ENCODE results near the gene EXOC2.
A peak's percentile ranks its signal among the peaks of the same experiment; 100 is the strongest.

EXOC2 gene

DNA sequence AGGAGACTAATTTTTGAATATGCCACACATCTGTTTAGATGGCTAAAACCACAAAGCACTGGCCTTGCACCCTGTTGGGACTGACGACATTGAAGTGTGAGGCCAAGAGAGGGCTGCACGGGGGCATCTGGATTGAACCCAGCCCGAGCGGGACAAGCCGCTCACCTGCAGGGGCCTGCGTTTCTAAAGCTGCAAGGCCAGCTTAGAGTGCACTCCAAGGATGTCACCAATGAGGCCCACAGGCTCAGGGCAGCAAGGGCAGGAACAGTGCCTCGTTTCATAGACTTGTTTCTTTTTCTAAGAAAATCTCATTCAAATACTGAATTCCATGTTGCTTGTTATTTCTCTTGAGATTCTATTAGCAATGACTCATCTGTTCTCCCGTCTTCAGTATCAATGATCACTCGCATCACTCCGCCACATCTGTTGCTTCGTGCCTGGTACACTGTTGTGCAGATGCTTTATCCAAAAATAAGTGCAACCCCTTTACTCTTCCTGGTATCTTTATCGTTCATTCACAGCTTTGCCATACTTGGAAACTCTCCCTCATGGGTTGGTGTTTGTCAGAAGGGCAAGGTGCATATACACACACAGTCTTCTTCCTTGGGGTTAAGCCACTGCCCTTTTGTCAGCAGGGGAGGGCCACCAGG, 181.3 kb downstream of the EXOC2 start:
- DNase-seq (ENCODE audit: low read depth, low spot score) = no peak

DNA sequence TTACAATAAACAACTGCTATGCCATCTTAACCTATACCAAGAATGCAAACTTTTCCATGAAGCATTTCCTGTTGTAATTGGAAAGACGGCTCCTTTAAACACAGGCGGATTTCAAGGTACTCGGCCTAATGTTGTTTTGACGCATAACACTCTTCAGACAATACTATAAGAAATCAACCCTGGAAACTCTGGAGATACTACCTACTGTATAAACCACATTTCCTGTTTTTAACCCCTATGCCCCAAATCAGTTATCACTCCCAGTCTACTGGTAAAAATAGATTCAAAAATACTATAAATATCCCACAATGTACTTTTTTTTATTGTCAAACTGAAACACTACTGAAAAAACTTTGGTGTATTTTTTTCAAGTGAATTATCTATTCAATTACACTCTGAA, 183.3 kb downstream of the EXOC2 start:
- DNase-seq (ENCODE audit: low read depth, low spot score) = peak; percentile 52
- H3K4me3 ChIP-seq (ENCODE audit: low read length) = no peak overlapping the region

More for the DNA sequence above, 181.3 kb downstream of the EXOC2 start:
- no peak overlapping the region for H3K4me3 ChIP-seq (ENCODE audit: low read length)

DNA sequence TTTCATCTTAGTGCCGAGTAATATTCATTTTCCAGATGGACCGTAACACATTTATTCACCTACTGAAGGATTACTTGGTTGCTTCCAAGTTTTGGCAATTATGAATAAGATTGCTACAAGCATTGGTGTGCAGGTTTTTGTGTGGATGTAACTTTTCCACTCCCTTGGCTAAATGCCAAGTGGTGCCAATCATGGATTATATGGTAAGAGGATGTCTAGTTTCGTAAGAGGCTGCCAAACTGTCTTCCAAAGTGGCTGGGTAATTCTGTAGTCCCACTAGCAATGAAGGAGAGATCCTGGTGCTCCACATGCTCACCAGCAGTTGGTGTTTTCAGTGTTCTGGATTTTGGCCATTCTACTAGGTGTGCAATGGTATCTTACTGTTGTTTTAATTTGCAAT, 184.3 kb downstream of the EXOC2 start:
- no peak overlapping the region for H3K4me3 ChIP-seq (ENCODE audit: low read length)
- DNase-seq (ENCODE audit: low read depth, low spot score) = no peak

GRCh38 chr6:508006-508405, 184.9 kb downstream of the EXOC2 start:
- DNase-seq (ENCODE audit: low read depth, low spot score) = no peak
- no peak overlapping the region for H3K4me3 ChIP-seq (ENCODE audit: low read length)

DNA sequence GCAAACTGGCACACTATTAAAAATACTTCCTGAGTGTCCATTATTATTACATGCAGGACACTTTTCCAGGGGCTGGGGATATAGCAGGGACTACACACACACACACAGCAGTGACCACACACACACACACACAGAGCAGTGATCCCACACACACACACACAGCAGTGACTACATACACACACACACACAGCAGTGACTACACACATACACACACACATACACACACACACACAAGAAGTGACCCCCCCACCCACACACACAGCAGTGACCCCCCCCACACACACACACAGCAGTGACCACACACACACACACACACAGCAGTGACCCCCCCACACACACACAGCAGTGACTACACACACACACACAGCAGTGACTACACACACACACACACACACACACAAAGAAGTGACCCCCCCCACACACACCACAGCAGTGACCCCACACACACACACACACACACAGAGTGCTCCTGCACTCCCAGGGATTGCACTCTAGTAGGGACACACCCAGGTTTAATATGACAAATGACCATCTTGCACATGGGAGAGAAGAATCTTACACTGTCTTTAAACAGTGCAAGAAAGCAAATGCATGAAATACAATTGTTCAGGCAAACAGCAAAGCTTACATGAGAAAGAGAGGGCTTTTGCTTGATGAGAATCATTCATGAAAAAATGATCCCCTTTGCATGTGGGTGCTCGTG, 185.9 kb downstream of the EXOC2 start:
- DNase-seq (ENCODE audit: low read depth, low spot score) = no peak
- H3K4me3 ChIP-seq (ENCODE audit: low read length) = no peak overlapping the region

DNA sequence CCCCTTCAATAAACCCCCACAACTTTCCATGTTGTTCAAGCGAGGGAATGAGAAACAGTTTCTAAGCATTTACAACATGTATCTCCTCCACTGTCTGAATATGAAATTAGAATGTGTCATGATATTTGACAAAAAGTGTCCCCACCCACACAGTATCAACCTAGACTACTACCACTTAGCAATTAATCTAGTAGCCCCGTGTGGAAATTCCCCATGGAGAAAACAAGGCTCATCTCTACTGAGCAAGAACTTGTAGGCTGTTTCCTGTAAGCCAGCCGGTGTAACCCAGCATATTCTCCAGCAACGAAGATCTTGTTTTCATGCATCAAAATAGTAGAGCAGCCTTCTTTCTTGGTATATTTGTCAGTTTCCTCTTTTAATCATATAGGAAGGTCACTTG, 186.4 kb downstream of the EXOC2 start:
- no peak for DNase-seq (ENCODE audit: low read depth, low spot score)
- no peak overlapping the region for H3K4me3 ChIP-seq (ENCODE audit: low read length)

GRCh38 chr6:505374-505773, 187.6 kb downstream of the EXOC2 start:
- no peak for DNase-seq (ENCODE audit: low read depth, low spot score)
- H3K4me3 ChIP-seq (ENCODE audit: low read length) = no peak overlapping the region

GRCh38 chr6:504446-504980, 188.4 kb downstream of the EXOC2 start:
- H3K4me3 ChIP-seq (ENCODE audit: low read length) = no peak overlapping the region
- no peak for DNase-seq (ENCODE audit: low read depth, low spot score)

GRCh38 chr6:503610-504362, 189.2 kb downstream of the EXOC2 start:
- H3K4me3 ChIP-seq (ENCODE audit: low read length) = no peak overlapping the region
- DNase-seq (ENCODE audit: low read depth, low spot score) = no peak

GRCh38 chr6:502761-503160, 190.2 kb downstream of the EXOC2 start:
- H3K4me3 ChIP-seq (ENCODE audit: low read length) = no peak overlapping the region
- no peak for DNase-seq (ENCODE audit: low read depth, low spot score)

GRCh38 chr6:501891-502601, 190.9 kb downstream of the EXOC2 start:
- H3K4me3 ChIP-seq (ENCODE audit: low read length) = no peak overlapping the region

GRCh38 chr6:499617-500016, 193.3 kb downstream of the EXOC2 start:
- DNase-seq (ENCODE audit: low read depth, low spot score) = no peak
- H3K4me3 ChIP-seq (ENCODE audit: low read length) = no peak overlapping the region

More at GRCh38 chr6:501891-502601, 190.9 kb downstream of the EXOC2 start:
- no peak for DNase-seq (ENCODE audit: low read depth, low spot score)

GRCh38 chr6:498795-499231, 194.1 kb downstream of the EXOC2 start:
- peak; percentile 50 for DNase-seq (ENCODE audit: low read depth, low spot score)
- no peak overlapping the region for H3K4me3 ChIP-seq (ENCODE audit: low read length)

- DNase-seq (ENCODE audit: low read depth, low spot score) = no peak
- no peak overlapping the region for H3K4me3 ChIP-seq (ENCODE audit: low read length)
These were observed 195.7 kb downstream of the EXOC2 start for GRCh38 chr6:497258-497657.

DNA sequence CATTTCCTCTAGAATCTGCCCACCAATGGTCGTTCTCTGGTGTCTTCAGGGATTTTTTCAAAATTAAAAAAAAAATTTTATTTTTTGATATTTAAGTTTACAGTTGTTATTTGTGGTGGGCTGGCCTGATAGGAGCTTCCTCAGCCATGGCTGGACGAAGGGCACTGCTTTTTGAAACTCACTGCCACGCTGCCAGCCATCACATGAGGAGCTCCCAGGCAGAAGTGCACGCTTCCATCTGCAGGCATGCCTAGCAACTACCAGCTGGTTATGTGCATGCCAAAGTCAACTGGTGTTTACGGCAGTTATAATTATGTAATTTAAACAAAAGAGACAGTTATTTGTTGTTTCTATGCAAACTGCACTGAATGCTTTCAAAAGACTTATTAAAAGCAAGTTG, 196.3 kb downstream of the EXOC2 start:
- no peak for DNase-seq (ENCODE audit: low read depth, low spot score)
- H3K4me3 ChIP-seq (ENCODE audit: low read length) = no peak overlapping the region

GRCh38 chr6:494394-494793, 198.5 kb downstream of the EXOC2 start:
- DNase-seq (ENCODE audit: low read depth, low spot score) = no peak
- H3K4me3 ChIP-seq (ENCODE audit: low read length) = no peak overlapping the region

GRCh38 chr6:493840-494239, 199.1 kb downstream of the EXOC2 start:
- no peak overlapping the region for H3K4me3 ChIP-seq (ENCODE audit: low read length)
- DNase-seq (ENCODE audit: low read depth, low spot score) = no peak

DNA sequence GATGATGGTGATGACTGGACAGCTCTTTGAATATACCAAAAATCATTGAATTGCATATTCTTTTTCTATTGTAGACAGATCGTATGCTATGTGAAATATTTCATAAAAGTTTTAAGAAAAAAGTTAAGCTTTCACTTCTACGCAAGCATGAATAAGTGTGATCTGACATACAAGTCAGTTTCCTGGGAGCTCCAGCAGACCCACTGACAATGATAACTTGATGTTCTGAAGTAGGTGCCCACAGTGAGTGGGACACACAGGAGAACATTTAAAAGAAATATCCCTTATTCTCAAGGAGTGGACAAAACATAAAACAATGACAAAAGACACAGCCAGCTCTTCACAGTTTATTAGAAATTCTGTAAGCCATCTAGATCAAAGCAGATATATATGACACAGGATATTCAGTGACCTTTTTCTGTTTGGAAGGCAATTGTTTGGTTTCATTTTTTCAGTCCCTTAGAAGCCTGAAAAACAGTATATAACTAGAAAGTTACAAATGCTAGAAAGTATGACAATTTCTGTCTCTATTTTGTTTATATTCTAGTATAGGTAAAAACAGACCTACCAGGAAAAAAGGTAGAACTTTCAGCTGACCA, 200.0 kb downstream of the EXOC2 start:
- no peak for DNase-seq (ENCODE audit: low read depth, low spot score)
- no peak overlapping the region for H3K4me3 ChIP-seq (ENCODE audit: low read length)

GRCh38 chr6:492178-492577, 200.8 kb downstream of the EXOC2 start:
- no peak for DNase-seq (ENCODE audit: low read depth, low spot score)
- H3K4me3 ChIP-seq (ENCODE audit: low read length) = no peak overlapping the region

Data from Jurkat, Clone E6-1 (cell line).